Fibroblast of skin of right biceps (primary cell): ENCODE results near the gene PIK3AP1.

ENCODE experiments used
- DNase-seq: peaks from one replicate; pipeline ENCODE4 v3.0.0-alpha.2; 2013

PIK3AP1 gene

DNA sequence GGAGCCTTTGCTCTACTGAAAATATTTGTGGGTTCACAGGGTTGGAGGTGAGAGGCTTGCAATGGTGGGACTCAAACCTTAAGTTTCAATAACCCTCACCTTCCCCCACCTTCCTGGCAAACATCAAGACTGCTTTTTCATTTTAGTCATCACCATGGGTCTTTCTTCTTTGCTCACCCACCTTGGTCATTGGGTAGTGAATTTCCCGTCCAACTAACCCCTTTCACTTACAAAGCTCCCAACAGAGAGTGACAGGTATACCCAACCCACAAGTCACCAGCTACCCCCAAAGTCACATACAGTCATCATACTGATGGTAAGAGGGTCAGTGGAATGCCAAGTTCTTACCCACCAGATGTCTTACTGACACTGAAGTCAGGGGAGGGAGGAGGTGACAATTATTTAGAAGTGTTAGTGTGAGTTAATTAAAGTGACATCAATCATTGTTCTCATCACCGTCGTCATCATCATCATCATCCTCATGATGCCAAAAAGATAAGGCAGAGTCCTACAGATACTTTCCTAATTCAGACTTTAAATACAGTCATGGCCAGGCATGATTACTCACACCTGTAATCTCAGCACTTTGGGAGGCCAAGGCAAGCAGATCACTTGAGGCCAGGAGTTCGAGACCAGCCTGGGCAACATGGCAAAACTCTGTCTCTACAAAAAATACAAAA lies 49.0 kb downstream of the PIK3AP1 start:
- no peak for DNase-seq

DNA sequence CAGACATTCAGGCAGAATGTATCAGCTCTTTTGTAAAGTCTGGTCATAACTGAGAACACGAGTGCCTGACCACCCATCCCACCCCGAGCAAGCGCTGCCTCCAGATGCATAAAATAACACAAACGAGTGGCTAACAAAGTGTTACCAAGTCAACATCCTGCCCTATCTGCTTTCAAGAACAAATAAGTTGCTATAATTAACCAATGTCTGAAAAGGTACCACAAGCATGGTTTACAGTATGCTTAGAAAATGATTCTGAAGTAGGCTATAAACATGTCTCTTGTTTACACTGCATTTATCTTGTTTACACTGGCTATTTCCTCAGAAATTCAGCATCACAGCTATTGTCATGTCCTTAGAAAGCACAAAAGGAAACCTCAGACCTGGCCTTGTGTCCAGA lies 49.5 kb downstream of the PIK3AP1 start:
- no peak for DNase-seq

DNA sequence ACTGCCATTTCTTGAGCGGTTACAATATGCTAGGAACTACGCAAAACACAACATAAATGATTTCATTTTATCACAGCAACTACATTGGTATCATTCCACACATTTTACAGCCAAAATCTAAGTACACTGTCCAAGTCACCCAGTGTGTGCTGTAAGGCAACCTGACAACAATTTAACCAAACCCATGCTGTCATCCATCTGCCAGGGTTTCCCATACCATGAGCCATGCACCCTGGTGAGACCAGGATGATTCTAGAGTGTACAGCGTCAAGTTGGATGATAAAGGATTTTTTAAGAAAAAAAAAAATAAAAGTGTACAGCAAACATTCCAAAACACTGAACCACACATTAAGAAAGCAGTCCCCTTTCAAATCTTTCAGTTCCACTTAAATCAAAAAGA lies 52.9 kb downstream of the PIK3AP1 start:
- DNase-seq, result no peak

DNA sequence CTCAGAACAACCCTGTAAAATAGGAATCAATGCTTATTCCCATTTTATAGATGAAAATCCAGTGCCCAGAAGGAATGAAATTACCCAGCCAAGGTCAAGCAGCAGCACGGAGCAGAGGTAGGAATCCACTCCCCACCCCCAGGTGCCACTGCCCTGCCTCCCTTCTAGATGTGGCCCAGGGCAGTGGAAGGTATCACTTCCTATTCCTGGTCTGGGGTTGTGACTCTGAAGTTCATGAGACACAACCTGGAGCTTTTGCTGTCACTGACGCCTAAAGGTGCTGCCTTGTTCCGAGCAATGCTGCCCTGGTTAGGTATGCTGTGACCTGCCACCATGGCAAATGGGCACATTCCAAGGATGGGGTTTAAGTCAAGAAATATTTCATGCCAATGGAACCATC lies 53.6 kb downstream of the PIK3AP1 start:
- DNase-seq, result no peak

DNA sequence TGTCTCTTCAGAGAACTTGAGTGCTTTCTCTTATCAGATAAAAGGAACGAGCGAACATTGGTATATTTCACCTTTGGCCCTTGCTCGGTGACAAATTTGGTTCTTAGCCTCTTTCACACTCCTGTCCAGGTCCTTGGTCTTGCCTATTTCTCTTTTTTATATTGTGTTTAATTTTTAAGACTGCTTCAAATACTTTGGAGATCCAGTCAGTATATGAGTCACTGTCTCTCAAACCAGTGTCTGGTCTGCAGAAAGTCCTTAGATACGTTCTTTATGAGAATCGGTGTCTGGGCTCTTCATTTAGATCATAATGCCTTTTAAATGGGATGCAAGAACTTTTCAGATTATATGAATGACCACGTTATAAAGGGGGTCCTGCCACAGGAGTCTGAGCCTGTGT lies 55.0 kb downstream of the PIK3AP1 start:
- peak; percentile 44 for DNase-seq

DNA sequence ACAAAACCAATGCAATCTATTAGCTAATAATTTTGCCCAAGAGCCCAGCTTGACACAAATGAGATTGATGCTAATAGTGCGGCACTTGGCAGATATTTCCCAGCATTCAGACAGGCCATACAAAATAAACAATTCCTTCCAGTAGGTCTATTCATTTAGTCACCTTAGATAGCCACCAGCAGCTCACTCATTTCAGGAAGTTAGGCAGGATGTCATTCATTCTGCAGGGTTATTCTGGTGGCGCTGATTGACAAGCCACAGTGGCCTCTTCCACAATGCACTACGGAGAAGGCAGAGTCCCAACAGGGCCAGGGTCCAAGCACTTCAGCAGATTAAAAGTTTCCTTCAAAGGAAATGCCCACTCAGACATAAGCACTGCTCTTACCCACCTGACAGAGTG lies 55.8 kb downstream of the PIK3AP1 start:
- DNase-seq, result no peak

DNA sequence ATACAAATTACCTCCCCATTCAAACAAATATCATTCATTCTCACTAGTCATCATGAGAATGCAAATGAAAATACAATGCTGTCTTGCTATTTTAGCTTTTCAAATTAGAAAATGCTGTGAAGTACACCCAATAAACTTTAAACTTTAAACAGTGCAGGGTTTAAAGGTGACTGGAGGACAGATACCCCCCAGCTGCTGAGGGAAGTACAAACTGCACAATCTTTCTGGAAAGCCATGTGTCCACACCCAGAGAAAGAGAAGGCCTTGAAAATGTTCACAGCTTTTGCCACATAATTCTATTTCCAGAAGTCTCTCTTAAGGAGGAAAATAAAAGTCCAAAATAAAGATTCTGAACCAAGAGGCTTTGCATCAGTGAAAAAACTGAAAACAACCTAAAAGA lies 56.5 kb downstream of the PIK3AP1 start:
- DNase-seq, result no peak

DNA sequence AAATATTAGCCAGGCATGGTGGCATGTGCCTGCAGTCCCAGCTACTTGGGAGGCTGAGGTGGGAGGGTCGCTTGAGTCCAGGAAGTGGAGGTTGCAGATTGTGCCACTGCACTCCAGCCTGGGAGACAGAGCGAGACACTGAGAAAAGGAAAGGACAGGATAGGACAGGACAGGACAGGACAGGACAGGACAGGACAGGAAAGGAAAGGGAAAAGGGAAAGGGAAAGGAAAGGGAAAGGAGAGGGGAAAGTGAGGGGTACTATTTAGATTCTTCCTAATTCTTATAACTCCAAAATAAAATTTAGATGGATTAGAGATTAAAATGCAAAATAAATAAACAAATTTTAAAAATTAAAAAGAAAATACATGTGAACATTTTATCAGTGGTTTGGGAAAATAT lies 58.7 kb downstream of the PIK3AP1 start:
- DNase-seq, result no peak

DNA sequence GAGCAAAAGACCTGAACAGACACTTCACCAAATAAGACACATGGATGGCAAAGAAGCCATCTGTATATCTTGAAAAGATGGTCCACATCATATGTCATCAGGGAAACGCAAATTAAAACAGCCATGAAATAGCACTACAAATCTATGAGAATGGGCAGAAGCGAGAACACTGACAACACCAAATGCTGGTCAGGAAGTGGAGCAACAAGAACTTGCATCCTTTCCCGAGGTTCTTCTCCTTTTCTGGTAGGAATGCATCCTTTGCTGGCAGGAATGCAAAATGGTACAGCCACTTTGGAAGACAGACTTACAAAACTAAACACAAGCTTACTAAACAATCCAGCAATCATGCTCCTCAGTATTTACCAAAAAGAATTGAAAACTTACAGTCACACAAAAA lies 60.0 kb downstream of the PIK3AP1 start:
- DNase-seq, result no peak

DNA sequence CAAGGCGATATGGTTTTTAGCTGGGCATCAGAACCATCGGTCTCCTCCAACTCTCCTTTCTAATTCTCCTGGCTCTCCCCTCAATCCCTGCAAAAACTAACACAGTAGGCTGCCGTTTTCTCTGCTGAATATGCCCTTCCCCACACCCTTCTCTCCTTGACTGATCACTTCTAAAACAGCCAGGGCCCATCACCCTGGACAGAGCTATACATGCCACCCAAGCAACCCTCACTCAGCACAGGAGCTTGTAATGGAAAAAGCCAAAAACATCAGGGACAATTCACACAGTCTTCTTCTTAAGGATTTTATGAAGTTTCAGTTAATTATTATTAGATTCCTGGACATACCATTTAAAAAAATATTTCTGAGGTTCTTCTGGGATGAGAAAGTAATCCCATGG lies 61.5 kb downstream of the PIK3AP1 start:
- no peak for DNase-seq

DNA sequence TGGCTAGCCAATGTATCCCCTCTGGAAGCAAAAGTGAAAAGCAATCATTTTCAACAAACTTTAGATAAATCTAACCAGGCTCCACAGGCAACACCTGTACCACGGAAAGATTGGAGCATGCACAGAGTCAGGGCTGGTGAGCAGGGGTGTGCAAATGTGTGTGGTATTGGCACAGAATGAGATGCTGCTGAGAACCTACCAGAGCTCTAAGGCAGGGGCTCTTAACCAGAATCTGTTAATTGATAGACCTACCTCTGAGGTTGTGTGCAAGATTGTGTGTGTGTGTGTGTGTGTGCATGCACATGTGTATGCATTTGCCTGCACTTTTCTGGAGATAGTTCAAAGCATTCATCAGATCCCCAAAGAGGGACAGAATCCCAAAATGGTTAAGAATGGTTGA lies 62.9 kb downstream of the PIK3AP1 start:
- DNase-seq, result no peak

DNA sequence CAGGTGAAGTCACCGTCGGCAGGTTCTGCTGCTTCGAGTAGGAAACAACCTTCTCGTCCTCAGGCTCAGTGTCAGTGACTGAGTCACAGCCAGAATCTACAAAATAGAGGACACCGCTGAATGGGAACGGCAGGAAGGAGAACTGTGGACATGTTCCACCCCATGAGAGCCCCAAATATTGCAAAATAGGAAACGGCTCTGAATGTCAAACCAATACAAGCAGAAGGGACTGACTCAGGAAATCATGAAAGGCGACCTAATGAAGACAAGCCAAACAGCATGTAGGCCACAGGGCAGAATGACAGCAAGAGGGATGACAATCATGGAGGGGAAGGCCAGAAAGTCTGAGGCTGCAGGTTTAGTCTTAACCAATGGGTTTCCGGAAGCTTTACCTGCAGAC lies 63.5 kb downstream of the PIK3AP1 start:
- DNase-seq, result no peak

DNA sequence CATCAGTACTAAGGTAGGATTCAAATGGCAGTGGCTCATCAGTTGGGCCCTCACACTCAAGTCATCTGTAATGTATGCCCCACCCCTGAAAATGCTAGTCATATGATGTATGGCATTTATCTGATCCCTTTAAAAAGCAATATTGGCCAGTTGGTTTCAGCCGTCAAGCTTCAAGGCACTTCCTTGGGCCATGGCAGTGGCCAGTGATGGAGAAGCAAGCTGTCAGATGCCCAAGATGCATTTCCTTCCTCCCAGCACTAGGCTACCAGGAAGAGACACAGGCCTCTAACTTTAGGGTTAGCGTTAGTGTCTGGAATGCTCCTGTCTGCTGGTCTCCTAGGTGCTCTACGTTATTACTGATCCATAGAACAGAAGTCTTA lies 64.1 kb downstream of the PIK3AP1 start:
- no peak for DNase-seq

DNA sequence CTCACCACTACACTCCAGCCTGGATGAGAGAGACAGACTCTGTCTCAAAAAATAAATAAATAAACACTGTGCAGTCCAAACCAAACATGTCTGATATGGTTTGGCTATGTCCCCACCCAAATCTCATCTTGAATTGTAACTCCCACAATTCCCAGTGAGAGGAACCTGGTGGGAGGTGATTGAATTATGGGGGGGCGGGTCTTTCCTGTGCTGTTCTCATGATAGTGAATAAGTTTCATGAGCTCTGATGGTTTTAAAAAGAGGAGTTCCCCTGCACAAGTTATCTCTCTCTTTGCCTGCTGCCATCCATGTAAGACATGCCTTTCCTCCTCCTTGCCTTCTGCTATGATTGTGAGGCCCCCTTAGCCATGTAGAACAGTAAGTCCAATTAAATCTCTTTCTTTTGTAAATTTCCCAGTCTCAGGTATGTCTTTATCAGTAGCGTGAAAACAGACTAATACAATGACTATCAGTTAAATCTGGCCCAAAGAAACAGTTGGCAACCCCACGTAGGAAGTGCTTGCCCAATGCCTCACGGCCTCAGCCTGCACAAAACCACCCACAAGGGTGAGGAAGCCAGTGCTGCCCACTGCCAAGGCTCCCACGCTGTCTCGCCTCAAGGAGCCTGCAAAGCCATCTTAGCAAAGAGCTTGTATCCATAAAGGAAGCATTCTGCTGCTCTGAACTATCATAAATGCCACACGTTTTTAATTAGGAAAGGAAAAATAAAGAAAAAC lies 64.7 kb downstream of the PIK3AP1 start:
- no peak for DNase-seq

DNA sequence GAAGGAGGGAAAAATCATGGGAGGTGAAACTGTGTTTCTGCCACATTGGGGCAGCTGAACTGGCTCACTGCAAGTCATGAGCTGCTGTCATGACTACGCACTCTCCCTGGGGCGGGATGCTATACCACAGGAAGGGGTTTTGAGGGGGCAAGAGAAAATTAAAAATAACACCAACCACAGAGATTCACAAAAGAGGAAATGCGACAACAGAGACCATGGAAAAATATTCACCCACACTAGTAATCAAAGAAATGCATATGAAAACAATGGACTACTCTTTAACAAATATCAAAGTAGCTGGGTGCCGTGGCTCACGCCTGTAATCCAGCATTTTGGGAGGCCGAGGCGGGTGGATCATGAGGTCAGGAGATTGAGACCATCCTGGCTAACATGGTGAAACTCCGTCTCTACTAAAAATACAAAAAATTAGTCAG lies 68.3 kb downstream of the PIK3AP1 start:
- no peak for DNase-seq

DNA sequence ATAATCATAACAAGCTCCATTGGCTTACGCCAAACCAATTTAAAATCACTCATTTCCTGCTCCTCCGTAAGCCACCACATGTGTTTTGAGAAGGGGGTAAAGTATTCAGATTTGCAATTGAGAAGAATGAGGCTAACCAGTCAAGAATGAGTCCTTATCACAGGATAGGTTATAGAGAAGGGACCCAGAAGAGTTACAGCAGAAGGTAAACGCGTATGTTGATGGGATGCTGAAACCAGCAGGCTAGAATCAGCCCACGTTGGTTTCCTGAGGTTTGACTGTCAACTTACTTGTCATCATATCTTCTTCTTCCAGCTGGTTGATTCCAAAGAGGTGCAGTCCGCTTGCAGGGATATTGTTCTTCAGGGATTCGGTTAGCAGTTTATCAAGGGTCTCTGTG lies 69.4 kb downstream of the PIK3AP1 start:
- DNase-seq, result no peak

DNA sequence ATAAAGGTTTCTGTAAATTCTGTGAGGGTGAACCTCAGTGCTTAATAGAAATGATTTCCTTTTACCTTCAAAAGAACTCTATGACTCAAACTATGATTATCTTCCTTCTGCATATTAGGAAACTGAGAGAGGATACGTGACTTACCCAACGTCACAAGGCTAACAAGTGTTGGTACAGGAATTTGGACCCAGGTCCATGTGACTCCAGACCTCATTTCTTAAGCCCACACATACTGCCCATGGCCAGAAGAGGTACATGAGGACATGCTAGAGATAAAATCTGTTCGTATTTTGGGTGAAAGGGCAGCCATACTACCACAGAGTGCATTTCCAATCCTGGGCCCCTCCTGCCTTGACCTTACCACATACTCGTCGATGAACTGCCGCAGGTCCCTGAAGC lies 72.0 kb downstream of the PIK3AP1 start:
- DNase-seq, result no peak

DNA sequence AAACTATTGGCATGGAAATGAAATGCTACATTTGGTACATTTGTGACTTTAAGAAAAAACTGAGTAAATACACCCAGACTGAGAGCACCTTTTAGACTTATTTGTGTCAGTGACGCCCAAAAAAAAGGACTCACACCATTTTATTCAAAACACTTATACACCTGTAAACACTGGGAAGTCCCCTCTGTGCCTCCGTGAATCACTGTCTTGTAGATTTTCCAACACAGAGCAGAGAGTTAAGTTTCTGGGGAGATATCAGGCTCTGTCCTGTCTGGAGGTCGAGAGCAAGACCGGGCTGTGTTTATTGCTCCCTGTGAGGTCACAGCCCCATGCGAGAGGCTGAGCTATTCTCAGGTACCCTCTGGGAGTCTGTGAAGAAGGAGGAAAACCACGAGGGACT lies 72.8 kb downstream of the PIK3AP1 start:
- no peak for DNase-seq

DNA sequence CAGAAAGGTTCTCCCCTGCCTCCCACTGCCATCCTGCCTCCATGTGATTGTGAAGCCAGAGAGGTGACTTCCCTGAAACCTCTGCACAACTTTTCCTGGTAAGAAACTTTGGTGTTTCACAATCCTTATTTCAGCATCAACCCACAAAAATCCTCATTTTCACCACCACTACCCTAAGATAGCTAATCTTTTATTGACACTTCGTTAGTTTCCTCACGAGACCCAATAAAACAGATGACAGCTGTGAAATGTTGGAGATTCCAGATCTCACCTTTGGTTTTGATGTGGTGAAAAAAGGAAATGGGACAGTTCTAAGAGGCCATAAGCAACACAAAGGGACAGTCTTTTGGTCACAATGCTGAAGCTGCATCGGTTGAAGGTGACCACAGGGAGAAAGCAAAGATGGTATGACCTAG lies 73.6 kb downstream of the PIK3AP1 start:
- DNase-seq, result no peak

DNA sequence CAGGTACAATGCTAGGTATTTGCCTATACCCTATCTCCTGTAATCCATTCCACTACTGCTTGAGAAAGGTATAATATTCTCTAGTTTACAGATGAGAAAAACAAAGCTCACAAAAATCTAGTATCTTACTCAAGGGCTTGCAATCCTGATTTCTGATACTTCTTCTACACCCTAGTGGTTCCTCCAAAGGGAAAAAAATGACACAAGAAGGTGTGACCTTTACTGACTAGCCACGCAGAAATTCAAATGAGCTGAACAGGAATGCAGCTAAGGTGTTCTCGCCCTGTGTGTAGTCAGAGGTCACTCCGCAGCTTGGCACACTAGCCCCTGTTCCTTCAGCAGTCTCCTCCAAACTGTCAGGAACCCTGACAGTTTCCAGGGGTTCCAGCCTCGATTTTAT lies 74.0 kb downstream of the PIK3AP1 start:
- no peak for DNase-seq

DNA sequence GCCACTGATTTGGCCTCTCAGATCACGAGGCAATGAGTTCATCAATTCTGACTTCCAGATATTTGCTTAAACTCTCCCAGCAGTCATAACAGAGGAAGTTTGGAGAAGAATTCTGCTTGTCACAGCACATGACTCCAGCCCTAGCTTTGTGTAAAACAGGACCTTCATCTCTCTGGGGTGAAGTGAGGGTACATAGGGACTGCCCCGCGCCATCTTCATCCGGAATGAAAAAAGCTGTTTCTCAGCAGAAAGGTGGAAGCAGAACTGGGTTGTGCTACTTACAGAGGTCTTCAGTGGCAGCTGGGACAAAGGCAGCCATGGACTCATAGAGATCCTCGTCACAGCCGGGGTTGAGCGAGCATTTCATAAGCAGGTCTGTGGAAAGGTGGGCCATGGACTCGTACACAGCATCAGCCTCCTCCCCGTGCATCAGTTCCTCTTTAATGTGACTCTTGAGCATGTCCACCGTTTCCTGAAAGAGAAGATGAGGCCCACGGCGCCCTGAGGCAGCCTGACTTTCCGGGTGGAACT lies 75.1 kb downstream of the PIK3AP1 start:
- no peak for DNase-seq

DNA sequence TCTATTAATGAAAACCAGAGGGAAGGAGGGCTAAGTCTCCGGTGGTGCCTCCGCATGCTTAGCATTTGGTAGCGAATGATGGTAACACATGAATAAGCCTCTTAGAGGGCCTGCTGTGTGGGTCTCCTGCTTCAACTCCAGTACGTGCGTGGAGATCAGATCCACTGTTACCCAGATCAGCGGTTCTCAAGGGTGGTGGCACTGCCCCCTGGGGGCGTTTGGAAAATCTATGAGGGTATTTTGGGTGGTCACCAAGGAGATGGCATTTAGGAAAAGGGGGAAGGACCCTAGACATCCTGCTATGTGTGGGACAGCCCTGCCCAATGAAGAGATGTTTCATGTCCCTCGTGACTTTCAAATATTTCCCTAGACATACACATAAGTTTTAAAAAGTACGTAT lies 76.4 kb downstream of the PIK3AP1 start:
- peak; percentile 2 for DNase-seq

DNA sequence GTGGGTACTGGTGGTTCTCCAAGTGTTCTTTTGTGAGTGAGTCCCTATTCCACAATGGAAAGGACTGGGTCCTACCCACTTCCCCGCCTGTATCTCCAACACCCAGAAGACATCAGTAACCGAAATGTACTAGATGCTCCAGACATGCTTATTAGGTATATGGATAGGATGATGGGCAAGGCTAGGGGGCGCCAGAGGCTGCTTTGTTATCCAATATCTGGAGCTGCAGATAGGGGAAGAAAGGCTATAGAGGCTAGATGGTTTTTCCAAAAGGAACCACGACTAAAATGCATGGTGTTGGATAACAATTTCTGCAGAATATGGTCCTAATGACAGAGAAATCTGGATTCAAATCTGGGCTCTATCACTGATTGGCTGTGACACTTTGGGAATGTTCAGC lies 77.3 kb downstream of the PIK3AP1 start:
- DNase-seq, result no peak

DNA sequence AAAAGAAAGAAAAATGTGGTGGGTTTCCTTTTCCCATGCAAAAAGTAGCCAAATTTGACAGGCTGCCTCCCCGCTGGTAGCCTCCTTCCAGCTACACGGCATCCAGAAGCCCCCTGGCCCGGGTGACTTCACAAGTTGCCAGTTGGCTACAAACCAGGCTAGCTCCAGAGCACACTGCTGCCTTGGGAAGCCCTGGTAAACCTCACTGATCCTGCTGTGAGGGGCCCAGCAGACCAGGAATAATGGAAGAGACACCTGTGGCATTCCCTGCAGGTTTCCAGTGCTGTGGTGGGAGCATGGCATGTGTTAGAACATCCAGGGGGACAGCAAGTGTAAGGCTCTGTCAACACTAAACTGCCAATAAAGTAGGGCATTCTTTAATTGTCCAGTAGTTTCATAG lies 77.8 kb downstream of the PIK3AP1 start:
- DNase-seq, result no peak
